Measurements from ENCODE around the gene COL5A1. TPM values are rescaled to one million over a fixed set of nuclear protein-coding genes. Genes with fewer than 3 reads are reported as not detected.

COL5A1 gene
- total RNA-seq, 1 donor from 2014 or later = not detected

DNA sequence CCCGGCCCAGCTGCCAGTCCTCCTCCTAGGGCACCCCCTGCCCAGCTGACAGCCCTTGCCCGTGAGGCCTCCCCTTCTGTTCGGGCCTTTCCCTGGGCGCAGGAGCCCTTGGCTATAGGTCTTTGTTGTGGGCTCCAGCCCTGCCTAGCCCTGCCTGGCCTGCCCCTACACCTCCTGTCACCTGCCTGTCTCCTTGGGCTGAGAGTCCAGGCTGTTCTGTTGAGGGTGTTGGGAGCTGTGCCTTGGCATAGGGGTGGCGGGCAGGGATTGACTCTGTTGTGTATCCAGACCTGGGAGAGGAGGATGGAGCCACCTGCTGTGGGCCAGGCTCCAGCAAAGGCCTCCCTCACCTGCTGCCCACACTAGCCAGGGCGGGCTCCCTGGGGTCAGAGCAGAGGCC is 250.6 kb downstream of the COL5A1 start:
- no peaks in the 10 kb centered on the region for H3K4me1 Mint-ChIP-seq
- no peak for DNase-seq
- H3K27ac Mint-ChIP-seq = no peak overlapping the region

DNA sequence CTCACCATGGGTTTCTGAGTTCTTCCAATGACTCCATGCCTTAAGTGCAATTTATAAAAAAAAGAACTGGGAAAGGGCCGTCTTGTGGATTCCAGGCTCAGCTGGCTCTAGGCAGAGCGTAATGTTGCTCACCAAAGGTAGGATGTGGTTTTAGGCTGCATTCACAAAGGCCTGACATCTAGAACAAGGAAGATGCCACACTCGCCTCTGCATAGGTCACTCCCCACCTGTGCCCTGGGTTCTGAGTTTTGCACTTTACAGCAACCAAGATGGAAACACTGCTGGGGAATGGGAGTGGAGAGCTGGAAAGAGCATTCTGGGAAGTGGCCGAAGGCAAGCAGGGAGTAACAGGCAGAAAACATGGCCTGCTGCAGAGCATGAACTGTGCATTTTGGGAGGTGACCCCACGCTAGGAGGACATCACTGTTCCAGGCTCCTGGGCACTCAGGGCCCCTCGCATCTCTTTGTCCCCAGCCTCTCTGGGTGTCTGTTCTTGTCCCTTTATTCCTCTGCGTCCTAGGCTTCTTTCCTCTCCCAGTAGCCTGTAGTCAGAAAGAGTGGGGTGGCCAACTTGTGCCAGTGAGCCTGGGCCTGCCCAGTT is 251.3 kb downstream of the COL5A1 start:
- no peak for DNase-seq
- H3K36me3 Mint-ChIP-seq (ENCODE audit: low read depth) = no peaks in the 10 kb centered on the region
- no peaks in the 10 kb centered on the region for H3K27me3 Mint-ChIP-seq
- peaks cover 7% of the 10 kb centered on the region for H3K9me3 Mint-ChIP-seq
- H3K4me3 Mint-ChIP-seq = no peak overlapping the region
- no peak overlapping the region for H3K27ac Mint-ChIP-seq
- H3K4me1 Mint-ChIP-seq = no peaks in the 10 kb centered on the region
- intact Hi-C loops (cut with micrococcal nuclease) = no loop called here

More for the DNA sequence above, 250.6 kb downstream of the COL5A1 start:
- intact Hi-C loops (cut with micrococcal nuclease) = no loop called here
- Mint-ChIP-seq H3K36me3 (ENCODE audit: low read depth) (no peaks in the 10 kb centered on the region), H3K9me3 (peaks cover 5% of the 10 kb centered on the region), H3K27me3 (no peaks in the 10 kb centered on the region), H3K4me3 (no peak overlapping the region)

Other genes starting within 250 kb of the COL5A1 start
- gene FCN2, start 239.0 kb downstream of the COL5A1 start, total RNA-seq = not detected in 2 replicates

Measured in activated CD4-positive, alpha-beta T cell treated with anti-CD3 and anti-CD28 coated beads, Interleukin-2, amount 10 ng/mL, durations not matched to agents 24 days and 14 days (primary cell).